HepG2 (cell line): Measurements from ENCODE around the gene TP53I3. TPM values are rescaled to one million over a fixed set of nuclear protein-coding genes. Genes with fewer than 3 reads are reported as not detected.

Source experiments
- GATAD1 ChIP-seq: IDR thresholded peaks from 2 replicates; pipeline ENCODE4 v1.6.1; 2016; ENCODE audit warnings: missing genetic modification reagents, missing compliant biosample characterization
- KLF12 ChIP-seq: sonication (generic); formaldehyde crosslinking; IDR thresholded peaks from 2 replicates; pipeline ENCODE4 v1.4.0; 2020; ENCODE audit warnings: missing genetic modification reagents, borderline replicate concordance
- RBAK ChIP-seq: sonication (generic); formaldehyde crosslinking; IDR thresholded peaks from 2 replicates; pipeline ENCODE4 v1.5.1; 2020; ENCODE audit warnings: mild to moderate bottlenecking, missing genetic modification reagents
- ZNF616 ChIP-seq: sonication (generic); formaldehyde crosslinking; IDR thresholded peaks from 2 replicates; pipeline ENCODE4 v1.5.0; 2020; ENCODE audit warnings: low read depth, mild to moderate bottlenecking, missing genetic modification reagents
- ZNF709 ChIP-seq: sonication (generic); formaldehyde crosslinking; IDR thresholded peaks from 2 replicates; pipeline ENCODE4 v1.5.0; 2020; ENCODE audit warnings: mild to moderate bottlenecking, missing genetic modification reagents
- polyA plus RNA-seq, 8 experiments: library from polyadenylated mRNA; depleted of rRNA in 3 of 8; stranded (reverse) in 7 of 8; unstranded in 1 of 8; fragments of >200 nt; fragmentation: Illumina TruSeq in 4 of 8; extraction: Trizol in 4 of 8; gene quantifications; 2 replicates each; pipeline versions ENCODE4 v1.2.1 to v1.2.3, GENCODE V29; 2011 to 2016; ENCODE audit warnings: low read depth in 4 of 8, missing spikeins in 1 of 8, mixed read lengths in 1 of 8; ENCODE audit not compliant: insufficient read depth in 1 of 8
- total RNA-seq, 5 experiments: library from RNA; depleted of rRNA; stranded (reverse); fragments of >200 nt; fragmentation: Illumina TruSeq; extraction: Trizol; gene quantifications; 2 replicates each; pipeline ENCODE4 v1.2.3, GENCODE V29; 2016; ENCODE audit warnings: low read depth in 1 of 5
- TF ChIP-seq, protein P1 (sequence below), 2 experiments: sonication (generic) in 1 of 2; formaldehyde crosslinking in 1 of 2; IDR thresholded peaks; 2 replicates each; pipeline versions ENCODE4 v1.4.0 to v1.6.1; 2018 to 2020; ENCODE audit warnings: missing genetic modification reagents in 2 of 2, borderline replicate concordance in 1 of 2, low read depth in 1 of 2, mild to moderate bottlenecking in 1 of 2, missing biosample characterization in 1 of 2
- TF ChIP-seq, protein P2 (sequence below): sonication (generic); formaldehyde crosslinking; IDR thresholded peaks from 2 replicates; pipeline ENCODE4 v1.5.0; 2020; ENCODE audit warnings: mild to moderate bottlenecking, missing genetic modification reagents, borderline replicate concordance
- TF ChIP-seq, protein P3 (sequence below): sonication (generic); formaldehyde crosslinking; IDR thresholded peaks from 2 replicates; pipeline ENCODE4 v1.4.0; 2020; ENCODE audit warnings: missing genetic modification reagents
- TF ChIP-seq, protein P4 (sequence below): sonication (generic); formaldehyde crosslinking; IDR thresholded peaks from 2 replicates; pipeline ENCODE4 v1.5.0; 2020; ENCODE audit warnings: missing genetic modification reagents
- TF ChIP-seq, protein P5 (sequence below), 2 experiments: sonication (generic) in 1 of 2; formaldehyde crosslinking in 1 of 2; IDR thresholded peaks; 2 replicates each; pipeline versions ENCODE4 v1.6.1 to v1.9.0; 2014 to 2022; ENCODE audit warnings: antibody characterized with exemption in 1 of 2, borderline replicate concordance in 1 of 2, inconsistent platforms in 1 of 2, low read depth in 1 of 2, missing genetic modification reagents in 1 of 2

Gene TP53I3
- total and polyA plus RNA-seq, 2 of the 13 experiments (the other 11 are each of a cell fraction or from before 2014, with no cell fraction given) = 25.0 to 44.1 TPM

DNA sequence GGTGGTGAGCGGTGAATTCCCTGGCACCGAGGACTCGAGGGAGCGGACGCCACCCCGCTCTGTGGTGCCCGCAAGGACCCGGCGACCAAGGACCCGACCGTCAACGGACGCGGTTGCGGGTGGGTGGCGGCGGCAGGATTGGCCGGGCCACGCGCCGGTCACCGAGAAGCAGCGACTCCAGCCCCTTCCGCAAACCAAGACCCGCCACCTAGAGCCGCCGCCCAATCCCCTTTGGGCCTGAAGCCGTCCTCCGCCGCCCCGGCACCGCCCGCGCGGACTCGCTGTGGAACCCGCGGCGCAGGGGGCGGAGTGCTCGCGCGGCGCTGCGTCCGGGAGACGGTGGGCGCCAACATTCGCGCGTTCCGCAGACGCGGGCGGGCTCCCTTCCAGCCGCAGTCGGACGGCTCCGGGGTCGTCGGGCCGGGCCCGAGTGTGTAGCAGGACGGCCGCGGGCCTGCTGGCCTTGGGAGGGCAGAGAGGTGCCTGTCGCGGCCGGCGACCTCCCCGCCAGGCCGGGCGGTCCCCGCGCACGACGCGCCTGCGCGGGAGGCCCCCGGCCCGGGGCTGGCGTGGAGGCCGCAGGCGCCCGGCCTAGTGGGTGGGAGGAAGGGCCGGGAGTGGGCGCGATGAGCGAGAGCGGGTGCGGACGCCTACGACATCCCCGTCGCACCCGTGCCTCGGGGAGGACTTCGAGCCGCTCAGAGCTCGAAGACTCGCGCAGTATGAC lies 38.7 kb upstream of the TP53I3 start, which contains the start of the genes FAM228B and PFN4 (continued):
- TF ChIP-seq, protein P1, sequence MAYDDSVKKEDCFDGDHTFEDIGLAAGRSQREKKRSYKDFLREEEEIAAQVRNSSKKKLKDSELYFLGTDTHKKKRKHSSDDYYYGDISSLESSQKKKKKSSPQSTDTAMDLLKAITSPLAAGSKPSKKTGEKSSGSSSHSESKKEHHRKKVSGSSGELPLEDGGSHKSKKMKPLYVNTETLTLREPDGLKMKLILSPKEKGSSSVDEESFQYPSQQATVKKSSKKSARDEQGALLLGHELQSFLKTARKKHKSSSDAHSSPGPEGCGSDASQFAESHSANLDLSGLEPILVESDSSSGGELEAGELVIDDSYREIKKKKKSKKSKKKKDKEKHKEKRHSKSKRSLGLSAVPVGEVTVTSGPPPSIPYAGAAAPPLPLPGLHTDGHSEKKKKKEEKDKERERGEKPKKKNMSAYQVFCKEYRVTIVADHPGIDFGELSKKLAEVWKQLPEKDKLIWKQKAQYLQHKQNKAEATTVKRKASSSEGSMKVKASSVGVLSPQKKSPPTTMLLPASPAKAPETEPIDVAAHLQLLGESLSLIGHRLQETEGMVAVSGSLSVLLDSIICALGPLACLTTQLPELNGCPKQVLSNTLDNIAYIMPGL (CRISPR knock-in tag; IDR thresholded peaks at IDR 0.05; ENCODE audit: borderline replicate concordance in 1 of 2, low read depth in 1 of 2) = peak; percentile 73 to 97
- TF ChIP-seq, protein P2, sequence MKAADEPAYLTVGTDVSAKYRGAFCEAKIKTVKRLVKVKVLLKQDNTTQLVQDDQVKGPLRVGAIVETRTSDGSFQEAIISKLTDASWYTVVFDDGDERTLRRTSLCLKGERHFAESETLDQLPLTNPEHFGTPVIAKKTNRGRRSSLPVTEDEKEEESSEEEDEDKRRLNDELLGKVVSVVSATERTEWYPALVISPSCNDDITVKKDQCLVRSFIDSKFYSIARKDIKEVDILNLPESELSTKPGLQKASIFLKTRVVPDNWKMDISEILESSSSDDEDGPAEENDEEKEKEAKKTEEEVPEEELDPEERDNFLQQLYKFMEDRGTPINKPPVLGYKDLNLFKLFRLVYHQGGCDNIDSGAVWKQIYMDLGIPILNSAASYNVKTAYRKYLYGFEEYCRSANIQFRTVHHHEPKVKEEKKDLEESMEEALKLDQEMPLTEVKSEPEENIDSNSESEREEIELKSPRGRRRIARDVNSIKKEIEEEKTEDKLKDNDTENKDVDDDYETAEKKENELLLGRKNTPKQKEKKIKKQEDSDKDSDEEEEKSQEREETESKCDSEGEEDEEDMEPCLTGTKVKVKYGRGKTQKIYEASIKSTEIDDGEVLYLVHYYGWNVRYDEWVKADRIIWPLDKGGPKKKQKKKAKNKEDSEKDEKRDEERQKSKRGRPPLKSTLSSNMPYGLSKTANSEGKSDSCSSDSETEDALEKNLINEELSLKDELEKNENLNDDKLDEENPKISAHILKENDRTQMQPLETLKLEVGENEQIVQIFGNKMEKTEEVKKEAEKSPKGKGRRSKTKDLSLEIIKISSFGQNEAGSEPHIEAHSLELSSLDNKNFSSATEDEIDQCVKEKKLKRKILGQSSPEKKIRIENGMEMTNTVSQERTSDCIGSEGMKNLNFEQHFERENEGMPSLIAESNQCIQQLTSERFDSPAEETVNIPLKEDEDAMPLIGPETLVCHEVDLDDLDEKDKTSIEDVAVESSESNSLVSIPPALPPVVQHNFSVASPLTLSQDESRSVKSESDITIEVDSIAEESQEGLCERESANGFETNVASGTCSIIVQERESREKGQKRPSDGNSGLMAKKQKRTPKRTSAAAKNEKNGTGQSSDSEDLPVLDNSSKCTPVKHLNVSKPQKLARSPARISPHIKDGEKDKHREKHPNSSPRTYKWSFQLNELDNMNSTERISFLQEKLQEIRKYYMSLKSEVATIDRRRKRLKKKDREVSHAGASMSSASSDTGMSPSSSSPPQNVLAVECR = peak; percentile 84; the same call in 1 of the 2 replicates
- TF ChIP-seq, protein P3, sequence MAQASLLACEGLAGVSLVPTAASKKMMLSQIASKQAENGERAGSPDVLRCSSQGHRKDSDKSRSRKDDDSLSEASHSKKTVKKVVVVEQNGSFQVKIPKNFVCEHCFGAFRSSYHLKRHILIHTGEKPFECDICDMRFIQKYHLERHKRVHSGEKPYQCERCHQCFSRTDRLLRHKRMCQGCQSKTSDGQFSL (CRISPR knock-in tag) = 0 out of 2 replicates have a peak, but pooled peaks have one; percentile 14
- TF ChIP-seq ZNF709 (CRISPR knock-in tag) = peak; percentile 90; the same call in 1 of the 2 replicates
- TF ChIP-seq, protein P4, sequence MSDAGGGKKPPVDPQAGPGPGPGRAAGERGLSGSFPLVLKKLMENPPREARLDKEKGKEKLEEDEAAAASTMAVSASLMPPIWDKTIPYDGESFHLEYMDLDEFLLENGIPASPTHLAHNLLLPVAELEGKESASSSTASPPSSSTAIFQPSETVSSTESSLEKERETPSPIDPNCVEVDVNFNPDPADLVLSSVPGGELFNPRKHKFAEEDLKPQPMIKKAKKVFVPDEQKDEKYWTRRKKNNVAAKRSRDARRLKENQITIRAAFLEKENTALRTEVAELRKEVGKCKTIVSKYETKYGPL (CRISPR knock-in tag) = peak; percentile 48; the same call in 1 of the 2 replicates
- 0 out of 2 replicates have a peak, but pooled peaks have one; percentile 69 for TF ChIP-seq ZNF616
- peak; percentile 71 for TF ChIP-seq KLF12 (CRISPR knock-in tag)
- TF ChIP-seq GATAD1 = peak; percentile 18; the same call in 1 of the 2 replicates
- TF ChIP-seq RBAK (CRISPR knock-in tag) = no peak
- TF ChIP-seq, protein P5, sequence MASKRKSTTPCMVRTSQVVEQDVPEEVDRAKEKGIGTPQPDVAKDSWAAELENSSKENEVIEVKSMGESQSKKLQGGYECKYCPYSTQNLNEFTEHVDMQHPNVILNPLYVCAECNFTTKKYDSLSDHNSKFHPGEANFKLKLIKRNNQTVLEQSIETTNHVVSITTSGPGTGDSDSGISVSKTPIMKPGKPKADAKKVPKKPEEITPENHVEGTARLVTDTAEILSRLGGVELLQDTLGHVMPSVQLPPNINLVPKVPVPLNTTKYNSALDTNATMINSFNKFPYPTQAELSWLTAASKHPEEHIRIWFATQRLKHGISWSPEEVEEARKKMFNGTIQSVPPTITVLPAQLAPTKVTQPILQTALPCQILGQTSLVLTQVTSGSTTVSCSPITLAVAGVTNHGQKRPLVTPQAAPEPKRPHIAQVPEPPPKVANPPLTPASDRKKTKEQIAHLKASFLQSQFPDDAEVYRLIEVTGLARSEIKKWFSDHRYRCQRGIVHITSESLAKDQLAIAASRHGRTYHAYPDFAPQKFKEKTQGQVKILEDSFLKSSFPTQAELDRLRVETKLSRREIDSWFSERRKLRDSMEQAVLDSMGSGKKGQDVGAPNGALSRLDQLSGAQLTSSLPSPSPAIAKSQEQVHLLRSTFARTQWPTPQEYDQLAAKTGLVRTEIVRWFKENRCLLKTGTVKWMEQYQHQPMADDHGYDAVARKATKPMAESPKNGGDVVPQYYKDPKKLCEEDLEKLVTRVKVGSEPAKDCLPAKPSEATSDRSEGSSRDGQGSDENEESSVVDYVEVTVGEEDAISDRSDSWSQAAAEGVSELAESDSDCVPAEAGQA (IDR thresholded peaks at IDR 0.05; ENCODE audit: low read depth) = peak; percentile 23; the same call in 1 of the 2 replicates
- TF ChIP-seq, protein P5 (CRISPR knock-in tag; IDR thresholded peaks at IDR 0.05; ENCODE audit: borderline replicate concordance) = no peak
